Measurements from ENCODE around the gene NPY5R.

Gene NPY5R

DNA sequence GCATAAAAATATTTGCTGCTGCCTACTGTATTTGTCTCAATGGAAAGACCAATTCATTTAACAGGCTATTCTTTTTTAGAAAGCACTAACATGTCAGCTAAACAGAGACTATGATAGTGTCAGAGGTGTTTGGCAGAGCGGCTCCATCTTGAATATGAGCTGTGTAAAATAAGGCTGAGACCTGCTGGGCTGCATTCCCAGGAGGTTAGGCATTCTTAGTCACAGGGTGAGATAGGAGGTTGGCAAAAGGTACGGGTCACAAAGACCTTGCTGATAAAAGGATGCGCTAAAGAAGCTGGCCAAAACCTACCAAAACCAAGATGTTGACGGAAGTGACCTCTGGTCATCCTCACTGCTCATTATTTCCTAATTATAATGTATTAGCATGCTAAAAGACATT lies 41.8 kb downstream of the NPY5R start:
- DNase-seq: no peak

GRCh38 chr4:163391756-163392155 lies 48.1 kb downstream of the NPY5R start:
- DNase-seq: no peak

GRCh38 chr4:163392328-163392727 lies 48.6 kb downstream of the NPY5R start:
- DNase-seq: no peak

- DNase-seq: no peak
Observed at GRCh38 chr4:163393471-163393870, 49.8 kb downstream of the NPY5R start.

DNA sequence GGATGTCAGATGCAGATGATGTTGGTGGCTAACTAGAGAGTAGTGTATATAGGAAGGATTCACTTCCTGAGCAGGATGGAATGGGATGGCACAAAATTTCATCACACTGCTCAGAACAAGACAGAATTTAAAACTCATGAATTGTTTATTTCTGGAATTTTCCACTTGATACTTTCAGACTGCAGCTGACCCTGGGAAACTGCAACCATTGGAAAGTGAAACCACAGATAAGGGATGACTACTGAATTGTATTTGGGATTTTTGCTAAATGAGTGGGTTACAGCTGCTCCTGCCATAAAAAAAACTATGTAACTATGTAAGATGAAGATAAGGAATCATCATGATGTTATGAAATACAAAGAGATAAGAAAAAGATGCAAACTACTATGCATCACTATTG lies 51.4 kb downstream of the NPY5R start:
- DNase-seq: no peak

GRCh38 chr4:163395758-163396157 lies 52.1 kb downstream of the NPY5R start:
- no peak for DNase-seq

GRCh38 chr4:163398238-163398637 lies 54.5 kb downstream of the NPY5R start:
- no peak for DNase-seq

DNA sequence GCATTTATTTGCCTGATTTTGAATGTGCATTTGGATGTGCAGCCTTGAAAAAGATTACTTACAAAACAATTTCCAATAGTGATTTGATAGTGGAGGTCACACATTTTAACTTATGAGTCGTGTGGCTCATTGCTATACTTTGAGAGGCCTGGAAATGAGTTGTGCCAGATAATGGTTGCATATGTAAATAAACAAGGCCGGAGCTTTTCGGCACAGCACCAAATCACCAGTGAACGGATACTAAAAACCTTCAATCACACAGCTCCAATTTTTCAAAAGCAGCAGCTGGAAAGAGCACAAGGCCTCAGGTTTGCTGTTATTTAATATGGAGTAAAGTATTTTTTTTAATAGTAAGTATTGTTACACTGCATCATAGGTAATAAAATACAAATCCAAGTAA lies 57.2 kb downstream of the NPY5R start:
- no peak for DNase-seq

All from activated CD8-positive, alpha-beta memory T cell treated with anti-CD3 and anti-CD28 coated beads, Interleukin-2, amount 50 U/mL, for 4 hours (primary cell).